Stomach (tissue), 19 donors: Measurements from ENCODE around the gene VANGL1. TPM values are rescaled to one million over a fixed set of nuclear protein-coding genes. Genes with fewer than 3 reads are reported as not detected.
A peak's percentile ranks its signal among the peaks of the same experiment; 100 is the strongest.

ENCODE experiments used
- DNase-seq, 2 donors: peaks; one replicate each; pipeline versions ENCODE4 v3.0.0 to v3.0.0-alpha.2; 2013 to 2019
- H3K27ac ChIP-seq, 5 donors: fragments of 200-600 bp in 4 of 5; sonication (generic) in 4 of 5; one replicate each; pipeline ENCODE4 v1.5.1; 2013 to 2019; ENCODE audit warnings: mild to moderate bottlenecking in 1 of 5, moderate library complexity in 1 of 5
- H3K27me3 ChIP-seq, 3 donors: fragments of 200-600 bp; sonication (generic); one replicate each; pipeline ENCODE4 v1.5.1; 2017 to 2019; ENCODE audit warnings: mixed run types in 1 of 3
- H3K36me3 ChIP-seq, 4 donors: fragments of 200-600 bp; sonication (generic); 1 replicate in 3 of 4; 2 replicates in 1 of 4; pipeline ENCODE4 v1.5.1; 2016 to 2019
- H3K4me1 ChIP-seq, 4 donors: fragments of 200-600 bp; sonication (generic); one replicate each; pipeline ENCODE4 v1.5.1; 2016 to 2019
- H3K4me3 ChIP-seq, 4 donors: fragments of 200-600 bp; sonication (generic) in 3 of 4; one replicate each; pipeline ENCODE4 v1.5.1; 2016 to 2019; ENCODE audit warnings: mild to moderate bottlenecking in 1 of 4
- H3K9me3 ChIP-seq, 4 donors: fragments of 200-600 bp; sonication (generic); one replicate each; pipeline ENCODE4 v1.5.1; 2016 to 2019
- CTCF ChIP-seq, 7 experiments: fragments of 450-650 bp in 4 of 7; fragments of 200-600 bp in 3 of 7; sonication (generic) in 3 of 7; IDR thresholded peaks; one replicate each; pipeline ENCODE4 v1.5.1; 2016 to 2019; ENCODE audit warnings: antibody characterized with exemption in 7 of 7, control low read depth in 2 of 7, mild to moderate bottlenecking in 1 of 7
- EP300 ChIP-seq: sonication (generic); formaldehyde crosslinking; IDR thresholded peaks from one replicate; pipeline ENCODE4 v1.6.1; 2017; ENCODE audit warnings: antibody characterized with exemption
- POLR2A ChIP-seq, 4 donors: fragments of 450-650 bp; IDR thresholded peaks; one replicate each; pipeline ENCODE4 v1.6.1; 2016; ENCODE audit warnings: antibody characterized with exemption in 4 of 4, control low read depth in 2 of 4, mild to moderate bottlenecking in 1 of 4, moderate library complexity in 1 of 4
- POLR2AphosphoS5 ChIP-seq, 3 donors: sonication (generic); formaldehyde crosslinking; IDR thresholded peaks; one replicate each; pipeline ENCODE4 v1.6.1; 2016; ENCODE audit warnings: antibody characterized with exemption in 3 of 3
- WGBS, 5 donors: extraction: QIAGEN DNeasy Blood & Tissue Kit in 3 of 5; methylation state at CpG; one replicate each; pipeline versions ENCODE4 v1.1.5 to v1.1.7; 2013 to 2018; 5-methylcytosine and 5-hydroxymethylcytosine counted together
- intact Hi-C: fragments of 100-400 bp; cut with DNase I; formaldehyde crosslinking; loops from one replicate; pipeline ENCODE4 v1.15.1; 2023; ENCODE audit warnings: low total_unique reads
- long read RNA-seq, 10 donors: transcript quantifications; one replicate each; lab custom pipeline, GENCODE V29; 2026
- polyA plus RNA-seq, 3 donors: library from polyadenylated mRNA; stranded (reverse); fragments of 200-250 nt; gene quantifications; one replicate each; pipeline ENCODE4 v1.2.3, GENCODE V29; 2013
- total RNA-seq, 5 donors: library from RNA; depleted of rRNA; stranded (reverse); fragments of >200 nt; gene quantifications; one replicate each; pipeline versions ENCODE4 v1.1.0 to v1.2.3, GENCODE V29; 2014 to 2016
- donor health status: healthy with polysubstance abuse.
- donor health status: Bipolar disorder and iron deficiency.
- donor health status: healthy.

The VANGL1 gene
- total RNA-seq (1 to 10 TPM; 3.5 to 9.4 (median 7.1) TPM), polyA plus RNA-seq (1 to 10 TPM; 1.4 to 2.7 (median 2.4) TPM)
- long read RNA-seq, donor 1, full-length matches to known transcripts = 2 of 2 reads
- long read RNA-seq, donor 1, partial matches to known transcripts = 0 of 2 reads
- long read RNA-seq, donor 1, other reads (novel, unspliced or antisense) = 0 of 2 reads
- long read RNA-seq, donor 2, full-length matches to known transcripts = 1 of 1 reads
- long read RNA-seq, donor 2, partial matches to known transcripts = 0 of 1 reads
- long read RNA-seq, donor 2, other reads (novel, unspliced or antisense) = 0 of 1 reads
- long read RNA-seq, donor 3, full-length matches to known transcripts = 1 of 1 reads
- long read RNA-seq, donor 3, partial matches to known transcripts = 0 of 1 reads
- long read RNA-seq, donor 3, other reads (novel, unspliced or antisense) = 0 of 1 reads
- long read RNA-seq, donor 4, full-length matches to known transcripts = 2 of 2 reads
- long read RNA-seq, donor 4, partial matches to known transcripts = 0 of 2 reads
- long read RNA-seq, donor 4, other reads (novel, unspliced or antisense) = 0 of 2 reads
- long read RNA-seq, donor 5, full-length matches to known transcripts = 2 of 2 reads
- long read RNA-seq, donor 5, partial matches to known transcripts = 0 of 2 reads
- long read RNA-seq, donor 5, other reads (novel, unspliced or antisense) = 0 of 2 reads
- long read RNA-seq, donor 6 = 0 reads
- long read RNA-seq, donor 7, full-length matches to known transcripts = 3 of 3 reads
- long read RNA-seq, donor 7, partial matches to known transcripts = 0 of 3 reads
- long read RNA-seq, donor 7, other reads (novel, unspliced or antisense) = 0 of 3 reads
- long read RNA-seq, donor 8, full-length matches to known transcripts = 5 of 5 reads
- long read RNA-seq, donor 8, partial matches to known transcripts = 0 of 5 reads
- long read RNA-seq, donor 8, other reads (novel, unspliced or antisense) = 0 of 5 reads
- long read RNA-seq, donor 9, full-length matches to known transcripts = 2 of 2 reads
- long read RNA-seq, donor 9, partial matches to known transcripts = 0 of 2 reads
- long read RNA-seq, donor 9, other reads (novel, unspliced or antisense) = 0 of 2 reads
- long read RNA-seq, donor 10, full-length matches to known transcripts = 2 of 2 reads
- long read RNA-seq, donor 10, partial matches to known transcripts = 0 of 2 reads
- long read RNA-seq, donor 10, other reads (novel, unspliced or antisense) = 0 of 2 reads

- H3K9me3 ChIP-seq = peaks cover 0 to 24% (median 11%) of the 10 kb centered on the region in 4 donors
- intact Hi-C loops = no loop called here
- TF ChIP-seq EP300 = no peak
- TF ChIP-seq POLR2AphosphoS5 (IDR thresholded peaks at IDR 0.05) = peak in 1 of 3 donors; percentile 44
- peak; percentile 81 to 90 for DNase-seq
- H3K4me3 ChIP-seq = peak within 1 kb of the TSS; percentile 83 to 98 (median 88)
- H3K36me3 ChIP-seq = no peaks in the 10 kb centered on the region
- WGBS, 5 donors = 1 to 2% (median 1%) methylated on average over 24 to 60 of the region's 61 CpGs
- no peaks in the 10 kb centered on the region for H3K27me3 ChIP-seq
- H3K4me1 ChIP-seq = peaks cover 10 to 36% (median 16%) of the 10 kb centered on the region in 4 donors
- H3K27ac ChIP-seq = peak within 1 kb of the TSS; percentile 76 to 89 (median 84)
These were observed at the start of gene VANGL1 for GRCh38 chr1:115641762-115642167. TSS of gene VANGL1 (plus strand) at chr1:115641970. CDS start at chr1:115651414, 9,444 bp downstream.

GRCh38 chr1:115592264-115592663, 49.5 kb upstream of the VANGL1 start:
- Histone ChIP-seq H3K4me3 (no peak overlapping the region), H3K27ac (no peak overlapping the region), H3K4me1 (peaks cover 0 to 5% (median 0%) of the 10 kb centered on the region in 4 donors), H3K9me3 (peaks cover 4 to 44% (median 22%) of the 10 kb centered on the region in 4 donors), H3K27me3 (no peaks in the 10 kb centered on the region), H3K36me3 (no peaks in the 10 kb centered on the region)
- 94 to 100% (median 100%) methylated on average over 1 of the region's 1 CpG for WGBS, 5 donors
- DNase-seq = no peak
- intact Hi-C loops = no loop called here
- TF ChIP-seq CTCF (IDR thresholded peaks at IDR 0.05) (no peak), EP300 (no peak), POLR2A (IDR thresholded peaks at IDR 0.05) (no peak), POLR2AphosphoS5 (IDR thresholded peaks at IDR 0.05) (no peak)

GRCh38 chr1:115593365-115594259, 48.2 kb upstream of the VANGL1 start:
- Histone ChIP-seq H3K27ac (no peak overlapping the region), H3K4me1 (peaks cover 0 to 5% (median 0%) of the 10 kb centered on the region in 4 donors), H3K36me3 (no peaks in the 10 kb centered on the region), H3K4me3 (no peak overlapping the region), H3K9me3 (peaks cover 0 to 32% (median 9%) of the 10 kb centered on the region in 4 donors), H3K27me3 (no peaks in the 10 kb centered on the region)
- intact Hi-C loops = no loop called here
- WGBS, 5 donors = 73 to 86% (median 85%) methylated on average over 4 of the region's 4 CpGs
- no peak for TF ChIP-seq EP300
- no peak for TF ChIP-seq POLR2A (IDR thresholded peaks at IDR 0.05)
- TF ChIP-seq POLR2AphosphoS5 (IDR thresholded peaks at IDR 0.05) = no peak
- no peak for TF ChIP-seq CTCF (IDR thresholded peaks at IDR 0.05)
- DNase-seq = peak in 1 of 2 donors; percentile 38

GRCh38 chr1:115594600-115594999, 47.2 kb upstream of the VANGL1 start:
- H3K9me3 ChIP-seq = peaks cover 0 to 24% (median 7%) of the 10 kb centered on the region in 4 donors
- 76 to 88% (median 80%) methylated on average over 4 of the region's 4 CpGs for WGBS, 5 donors
- no peaks in the 10 kb centered on the region for H3K27me3 ChIP-seq
- H3K36me3 ChIP-seq = no peaks in the 10 kb centered on the region
- intact Hi-C loops = no loop called here
- H3K4me3 ChIP-seq = no peak overlapping the region
- DNase-seq = peak in 1 of 2 donors; percentile 31
- no peak overlapping the region for H3K27ac ChIP-seq
- TF ChIP-seq EP300 (no peak), POLR2AphosphoS5 (IDR thresholded peaks at IDR 0.05) (no peak), POLR2A (IDR thresholded peaks at IDR 0.05) (no peak), CTCF (IDR thresholded peaks at IDR 0.05) (no peak)
- H3K4me1 ChIP-seq = peaks cover 0 to 5% (median 0%) of the 10 kb centered on the region in 4 donors
